Uterus (tissue), 2 donors: ENCODE data around the gene STAMBPL1.

Experiments used
- POLR2A ChIP-seq, 2 donors: fragments of 450-650 bp; IDR thresholded peaks; one replicate each; pipeline ENCODE4 v1.6.1; 2016; ENCODE audit warnings: antibody characterized with exemption in 2 of 2, mild to moderate bottlenecking in 1 of 2, moderate library complexity in 1 of 2
- TF ChIP-seq, protein P1 (sequence below), 4 experiments: fragments of 200-600 bp in 2 of 4; fragments of 450-650 bp in 2 of 4; sonication (generic) in 2 of 4; IDR thresholded peaks; one replicate each; pipeline ENCODE4 v1.5.1; 2016 to 2019; ENCODE audit warnings: antibody characterized with exemption in 4 of 4, mild to moderate bottlenecking in 2 of 4, moderate library complexity in 1 of 4

DNA sequence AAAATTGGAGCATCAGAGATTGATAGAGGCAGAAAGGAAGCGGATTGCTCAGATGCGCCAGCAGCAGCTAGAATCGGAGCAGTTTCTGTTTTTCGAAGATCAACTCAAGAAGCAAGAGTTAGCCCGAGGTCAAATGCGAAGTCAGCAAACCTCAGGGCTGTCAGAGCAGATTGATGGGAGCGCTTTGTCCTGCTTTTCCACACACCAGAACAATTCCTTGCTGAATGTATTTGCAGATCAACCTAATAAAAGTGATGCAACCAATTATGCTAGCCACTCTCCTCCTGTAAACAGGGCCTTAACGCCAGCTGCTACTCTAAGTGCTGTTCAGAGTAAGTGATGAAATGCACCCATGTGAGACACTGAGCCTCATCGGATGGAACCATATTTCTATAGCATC lies 33.1 kb downstream of the STAMBPL1 start:
- no peak for TF ChIP-seq POLR2A (IDR thresholded peaks at IDR 0.05)
- TF ChIP-seq, protein P1, sequence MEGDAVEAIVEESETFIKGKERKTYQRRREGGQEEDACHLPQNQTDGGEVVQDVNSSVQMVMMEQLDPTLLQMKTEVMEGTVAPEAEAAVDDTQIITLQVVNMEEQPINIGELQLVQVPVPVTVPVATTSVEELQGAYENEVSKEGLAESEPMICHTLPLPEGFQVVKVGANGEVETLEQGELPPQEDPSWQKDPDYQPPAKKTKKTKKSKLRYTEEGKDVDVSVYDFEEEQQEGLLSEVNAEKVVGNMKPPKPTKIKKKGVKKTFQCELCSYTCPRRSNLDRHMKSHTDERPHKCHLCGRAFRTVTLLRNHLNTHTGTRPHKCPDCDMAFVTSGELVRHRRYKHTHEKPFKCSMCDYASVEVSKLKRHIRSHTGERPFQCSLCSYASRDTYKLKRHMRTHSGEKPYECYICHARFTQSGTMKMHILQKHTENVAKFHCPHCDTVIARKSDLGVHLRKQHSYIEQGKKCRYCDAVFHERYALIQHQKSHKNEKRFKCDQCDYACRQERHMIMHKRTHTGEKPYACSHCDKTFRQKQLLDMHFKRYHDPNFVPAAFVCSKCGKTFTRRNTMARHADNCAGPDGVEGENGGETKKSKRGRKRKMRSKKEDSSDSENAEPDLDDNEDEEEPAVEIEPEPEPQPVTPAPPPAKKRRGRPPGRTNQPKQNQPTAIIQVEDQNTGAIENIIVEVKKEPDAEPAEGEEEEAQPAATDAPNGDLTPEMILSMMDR (IDR thresholded peaks at IDR 0.05): no peak
